MCF 10A (cell line): Measurements from ENCODE around the gene CACNA1D. TPM values are rescaled to one million over a fixed set of nuclear protein-coding genes. Genes with fewer than 3 reads are reported as not detected.

Experiments
- BruUV-seq: library from RNA; stranded (reverse); fragments of 400-500 nt; replicated peaks from 2 replicates; lab custom pipeline; 2021; lab: Mats Ljungman, UMichigan
- CTCF ChIA-PET: fragments of 300-600 bp; sonication (Branson Sonifier 250); formaldehyde crosslinking; extraction: SDS; loops from one replicate; lab custom pipeline; 2021; ENCODE audit warnings: antibody characterized with exemption, inconsistent platforms; lab: Yijun Ruan, JAX
- POLR2A ChIA-PET: fragments of 300-600, 350-650 bp; sonication (Branson Sonifier 250); formaldehyde crosslinking; extraction: SDS; loops from one replicate; lab custom pipeline; 2020; ENCODE audit warnings: antibody characterized with exemption, inconsistent platforms; lab: Yijun Ruan, JAX
- DNase-seq: peaks from one replicate; pipeline ENCODE4 v3.0.0-alpha.2; 2018; ENCODE audit not compliant: unreplicated experiment
- H3K27ac Mint-ChIP-seq: one replicate; pipeline ENCODE4 v1.8.0; 2022; ENCODE audit warnings: mild to moderate bottlenecking, low read depth, mixed read lengths; ENCODE audit not compliant: unreplicated experiment
- H3K27me3 Mint-ChIP-seq: one replicate; pipeline ENCODE4 v1.8.0; 2022; ENCODE audit warnings: mixed read lengths; ENCODE audit not compliant: insufficient read depth, unreplicated experiment
- H3K36me3 Mint-ChIP-seq: one replicate; pipeline ENCODE4 v1.8.0; 2022; ENCODE audit warnings: mild to moderate bottlenecking, moderate library complexity, mixed read lengths; ENCODE audit not compliant: insufficient read depth, unreplicated experiment
- H3K4me1 Mint-ChIP-seq: one replicate; pipeline ENCODE4 v1.8.0; 2022; ENCODE audit warnings: mixed read lengths; ENCODE audit not compliant: insufficient read depth, unreplicated experiment
- H3K4me3 Mint-ChIP-seq: one replicate; pipeline ENCODE4 v1.8.0; 2022; ENCODE audit warnings: mild to moderate bottlenecking, moderate library complexity, mixed read lengths; ENCODE audit not compliant: unreplicated experiment
- H3K9me3 Mint-ChIP-seq: one replicate; pipeline ENCODE4 v1.8.0; 2022; ENCODE audit warnings: mixed read lengths; ENCODE audit not compliant: unreplicated experiment
- intact Hi-C: fragments of 100-400 bp; cut with micrococcal nuclease; formaldehyde crosslinking; loops from 2 replicates; pipeline ENCODE4 v1.14.1; 2022
- total RNA-seq: library from RNA; stranded (reverse); gene quantifications from 2 replicates; pipeline ENCODE4 v1.2.3, GENCODE V29; 2022
- TF ChIP-seq, protein P1 (sequence below): fragments of 200-600 bp; IDR thresholded peaks from one replicate; pipeline ENCODE4 v1.8.0; 2022; ENCODE audit warnings: antibody characterized with exemption, mild to moderate bottlenecking; ENCODE audit not compliant: unreplicated experiment

Gene CACNA1D
- total RNA-seq, 1 experiment from 2014 or later = 0.26 TPM

DNA sequence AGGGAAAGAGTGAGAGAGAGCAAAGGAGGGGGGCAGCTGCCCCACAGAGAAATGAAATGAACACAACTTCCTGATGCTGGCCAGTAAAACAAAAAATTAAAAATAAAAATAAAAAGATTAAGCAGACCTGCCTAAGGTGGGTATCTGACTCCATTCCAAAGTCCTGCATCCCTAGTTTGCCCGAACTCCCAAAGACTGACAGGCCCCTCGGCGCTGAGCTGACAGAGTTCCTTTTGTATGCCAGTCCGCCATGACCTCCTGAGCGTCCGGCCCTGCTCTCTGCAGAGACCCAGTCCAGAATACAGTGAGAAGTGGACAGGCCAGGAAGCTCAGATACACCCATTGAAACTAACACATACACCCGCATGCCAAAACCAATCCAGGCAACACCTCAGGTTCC lies 296.9 kb downstream of the CACNA1D start:
- no peak for DNase-seq
- Mint-ChIP-seq H3K9me3 (no peaks in the 10 kb centered on the region), H3K27ac (no peak overlapping the region), H3K27me3 (peaks cover 29% of the 10 kb centered on the region), H3K4me3 (no peak overlapping the region), H3K36me3 (no peaks in the 10 kb centered on the region), H3K4me1 (peaks cover 11% of the 10 kb centered on the region)
- CTCF ChIA-PET = no interaction called here
- POLR2A ChIA-PET = no interaction called here
- TF ChIP-seq, protein P1, sequence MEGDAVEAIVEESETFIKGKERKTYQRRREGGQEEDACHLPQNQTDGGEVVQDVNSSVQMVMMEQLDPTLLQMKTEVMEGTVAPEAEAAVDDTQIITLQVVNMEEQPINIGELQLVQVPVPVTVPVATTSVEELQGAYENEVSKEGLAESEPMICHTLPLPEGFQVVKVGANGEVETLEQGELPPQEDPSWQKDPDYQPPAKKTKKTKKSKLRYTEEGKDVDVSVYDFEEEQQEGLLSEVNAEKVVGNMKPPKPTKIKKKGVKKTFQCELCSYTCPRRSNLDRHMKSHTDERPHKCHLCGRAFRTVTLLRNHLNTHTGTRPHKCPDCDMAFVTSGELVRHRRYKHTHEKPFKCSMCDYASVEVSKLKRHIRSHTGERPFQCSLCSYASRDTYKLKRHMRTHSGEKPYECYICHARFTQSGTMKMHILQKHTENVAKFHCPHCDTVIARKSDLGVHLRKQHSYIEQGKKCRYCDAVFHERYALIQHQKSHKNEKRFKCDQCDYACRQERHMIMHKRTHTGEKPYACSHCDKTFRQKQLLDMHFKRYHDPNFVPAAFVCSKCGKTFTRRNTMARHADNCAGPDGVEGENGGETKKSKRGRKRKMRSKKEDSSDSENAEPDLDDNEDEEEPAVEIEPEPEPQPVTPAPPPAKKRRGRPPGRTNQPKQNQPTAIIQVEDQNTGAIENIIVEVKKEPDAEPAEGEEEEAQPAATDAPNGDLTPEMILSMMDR = no peak
- intact Hi-C loops = no loop called here
- BruUV-seq = no TSS peak

DNA sequence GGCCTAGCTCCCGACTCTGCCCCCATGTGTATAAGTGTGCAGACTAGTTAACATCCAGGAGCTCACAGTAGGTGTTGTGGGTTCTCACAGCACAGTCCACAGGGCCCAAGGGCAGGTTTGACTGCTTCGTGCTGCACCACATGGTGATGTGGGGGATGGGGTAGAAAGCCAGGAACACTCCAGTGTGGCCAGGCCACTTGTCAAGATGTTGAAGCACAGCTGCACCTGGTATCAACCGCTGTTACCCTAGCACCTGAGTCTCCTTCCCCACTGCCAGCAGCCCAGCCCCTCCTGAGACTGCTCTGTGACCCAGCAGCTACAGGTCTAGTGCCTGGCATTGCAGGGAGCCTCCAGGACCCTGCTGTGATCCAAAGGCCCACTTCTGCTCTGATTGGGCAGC lies 298.5 kb downstream of the CACNA1D start:
- intact Hi-C loops = no loop called here
- CTCF ChIA-PET = interaction anchor here (0.6 kb wide), 1 partner anchor 305 kb away, joined by 6 read pairs; no protein-coding TSS in a partner anchor
- H3K4me3 Mint-ChIP-seq = no peak overlapping the region
- H3K27ac Mint-ChIP-seq = no peak overlapping the region
- DNase-seq = no peak
- H3K9me3 Mint-ChIP-seq = no peaks in the 10 kb centered on the region
- POLR2A ChIA-PET = no interaction called here
- H3K27me3 Mint-ChIP-seq = peaks cover 24% of the 10 kb centered on the region
- H3K4me1 Mint-ChIP-seq = peaks cover 11% of the 10 kb centered on the region
- BruUV-seq = no TSS peak
- no peaks in the 10 kb centered on the region for H3K36me3 Mint-ChIP-seq
- TF ChIP-seq, protein P1 = no peak

DNA sequence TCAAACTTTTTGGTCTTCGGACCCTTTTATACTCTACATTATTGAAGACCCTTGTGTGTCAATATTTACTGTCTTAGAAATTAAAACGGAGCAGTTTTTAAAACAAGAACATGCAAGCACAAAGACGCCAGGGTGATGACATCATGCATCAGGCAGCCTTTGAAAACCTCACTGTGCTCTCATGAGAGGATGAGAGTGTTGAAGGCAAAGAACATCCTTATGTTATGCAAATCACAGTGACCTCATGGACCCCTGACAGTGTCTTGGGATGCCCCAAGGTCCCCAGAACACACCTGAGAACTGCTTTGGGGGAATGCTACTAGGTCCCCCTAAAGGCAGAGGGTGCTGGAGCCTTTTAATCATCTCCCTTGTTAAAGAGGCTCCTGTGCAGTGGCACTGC lies 300.2 kb downstream of the CACNA1D start:
- TF ChIP-seq, protein P1 = no peak
- H3K27me3 Mint-ChIP-seq = peaks cover 9% of the 10 kb centered on the region
- POLR2A ChIA-PET = no interaction called here
- no peaks in the 10 kb centered on the region for H3K36me3 Mint-ChIP-seq
- H3K4me1 Mint-ChIP-seq = peaks cover 11% of the 10 kb centered on the region
- DNase-seq = no peak
- H3K4me3 Mint-ChIP-seq = no peak overlapping the region
- CTCF ChIA-PET = no interaction called here
- H3K9me3 Mint-ChIP-seq = no peaks in the 10 kb centered on the region
- no TSS peak for BruUV-seq
- no peak overlapping the region for H3K27ac Mint-ChIP-seq
- intact Hi-C loops = no loop called here

DNA sequence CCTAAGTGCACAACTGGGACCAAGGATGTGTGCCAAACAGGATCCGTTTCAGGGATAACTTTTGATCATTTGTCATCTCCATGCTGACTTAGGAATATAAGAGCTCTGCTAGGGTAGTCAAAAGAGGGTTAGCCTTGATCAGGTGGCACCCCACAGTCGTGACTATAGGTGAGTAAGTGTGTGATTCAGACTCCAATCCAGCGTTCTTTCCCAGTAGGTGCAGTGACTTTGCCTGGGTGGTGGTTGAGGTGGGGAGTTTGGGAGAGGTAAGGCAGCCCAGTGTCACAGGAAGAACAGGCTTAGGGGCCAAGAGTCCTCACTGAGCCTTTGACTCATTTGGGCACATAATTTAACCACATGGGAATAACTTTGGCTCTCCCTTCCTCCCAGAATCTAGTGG lies 300.8 kb downstream of the CACNA1D start:
- BruUV-seq = no TSS peak
- intact Hi-C loops = no loop called here
- no peak overlapping the region for H3K4me3 Mint-ChIP-seq
- ChIA-PET POLR2A (no interaction called here), CTCF (interaction anchor here (0.5 to 0.6 kb wide), 2 partner anchors 88 to 629 kb away, joined by 3 to 4 read pairs; no protein-coding TSS in a partner anchor)
- no peak overlapping the region for H3K27ac Mint-ChIP-seq
- DNase-seq = no peak
- peaks cover 11% of the 10 kb centered on the region for H3K4me1 Mint-ChIP-seq
- H3K9me3 Mint-ChIP-seq = no peaks in the 10 kb centered on the region
- H3K27me3 Mint-ChIP-seq = peaks cover 3% of the 10 kb centered on the region
- no peaks in the 10 kb centered on the region for H3K36me3 Mint-ChIP-seq
- TF ChIP-seq, protein P1 = no peak
